KBM-7 (cell line): Measurements from ENCODE around the gene GZMB.
"Not testable (repeated sequence)": the region's sequence is repeated elsewhere in the genome, so short reads cannot be mapped to it uniquely, and the experiment has no call there.

Source experiments
- DNase-seq: peaks from one replicate; pipeline ENCODE4 v3.0.0-alpha.2; 2015
- in situ Hi-C: fragments of 300-500 bp; cut with MboI; formaldehyde crosslinking; loops from 2 replicates; pipeline ENCODE4 v1.14.3; 2020; ENCODE audit warnings: low sequenced_read_pairs, low pct_unique_long_range_greater_than_20kb, mixed read lengths

GZMB gene

DNA sequence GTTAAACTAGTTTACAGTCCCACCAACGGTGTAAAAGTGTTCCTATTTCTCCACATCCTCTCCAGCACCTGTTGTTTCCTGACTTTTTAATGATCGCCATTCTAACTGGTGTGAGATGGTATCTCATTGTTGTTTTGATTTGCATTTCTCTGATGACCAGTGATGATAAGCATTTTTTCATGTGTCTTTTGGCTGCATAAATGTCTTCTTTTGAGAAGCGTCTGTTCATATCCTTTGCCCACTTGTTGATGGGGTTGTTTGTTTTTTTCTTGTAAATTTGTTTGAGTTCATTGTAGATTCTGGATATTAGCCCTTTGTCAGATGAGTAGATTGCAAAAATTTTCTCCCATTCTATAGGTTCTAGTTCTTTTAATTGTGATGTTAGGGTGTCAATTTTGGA lies 49.6 kb downstream of the GZMB start:
- in situ Hi-C loops, DNase-seq: not testable (repeated sequence)
